Pulmonary artery endothelial cell (primary cell): ENCODE measurements around the gene ETV2. TPM values are rescaled to one million over a fixed set of nuclear protein-coding genes. Genes with fewer than 3 reads are reported as not detected.
A peak's percentile ranks its signal among the peaks of the same experiment; 100 is the strongest.
"Not testable (repeated sequence)": the region's sequence is repeated elsewhere in the genome, so short reads cannot be mapped to it uniquely, and the experiment has no call there.

ENCODE experiments used
- DNase-seq: peaks from one replicate; pipeline ENCODE4 v3.0.0-alpha.2; 2011; ENCODE audit warnings: low read depth, low spot score
- total RNA-seq: library from RNA; depleted of rRNA; stranded (reverse); fragments of >200 nt; gene quantifications from 2 replicates; pipeline ENCODE4 v1.2.3, GENCODE V29; 2014

The ETV2 gene, protein sequence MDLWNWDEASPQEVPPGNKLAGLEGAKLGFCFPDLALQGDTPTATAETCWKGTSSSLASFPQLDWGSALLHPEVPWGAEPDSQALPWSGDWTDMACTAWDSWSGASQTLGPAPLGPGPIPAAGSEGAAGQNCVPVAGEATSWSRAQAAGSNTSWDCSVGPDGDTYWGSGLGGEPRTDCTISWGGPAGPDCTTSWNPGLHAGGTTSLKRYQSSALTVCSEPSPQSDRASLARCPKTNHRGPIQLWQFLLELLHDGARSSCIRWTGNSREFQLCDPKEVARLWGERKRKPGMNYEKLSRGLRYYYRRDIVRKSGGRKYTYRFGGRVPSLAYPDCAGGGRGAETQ
- total RNA-seq, result 0.11 and 0.46 TPM in 2 replicates

DNA sequence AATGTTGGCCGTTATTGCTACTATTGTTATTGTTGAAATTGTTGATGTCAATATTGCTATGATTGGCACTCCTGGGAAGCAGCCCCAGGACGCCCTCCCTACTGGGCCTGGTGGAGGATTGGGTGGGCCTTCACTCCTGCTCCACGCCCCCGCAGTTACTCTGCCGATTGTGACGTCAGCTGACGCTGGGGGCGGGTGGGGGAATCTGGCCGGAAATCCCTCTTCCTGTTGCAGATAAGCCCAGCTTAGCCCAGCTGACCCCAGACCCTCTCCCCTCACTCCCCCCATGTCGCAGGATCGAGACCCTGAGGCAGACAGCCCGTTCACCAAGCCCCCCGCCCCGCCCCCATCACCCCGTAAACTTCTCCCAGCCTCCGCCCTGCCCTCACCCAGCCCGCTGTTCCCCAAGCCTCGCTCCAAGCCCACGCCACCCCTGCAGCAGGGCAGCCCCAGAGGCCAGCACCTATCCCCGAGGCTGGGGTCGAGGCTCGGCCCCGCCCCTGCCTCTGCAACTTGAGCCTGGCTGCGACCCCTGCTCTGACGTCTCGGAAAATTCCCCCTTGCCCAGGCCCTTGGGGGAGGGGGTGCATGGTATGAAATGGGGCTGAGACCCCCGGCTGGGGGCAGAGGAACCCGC, at the start of gene ETV2:
TSS of gene ETV2 (plus strand) at position 231 of the 637 bp plus-strand sequence. CDS start 716 bp downstream, outside the sequence.
- no peak for DNase-seq

- no peak for DNase-seq
Measured at GRCh38 chr19:35592226-35592625, 49.3 kb upstream of the ETV2 start.

- DNase-seq, result not testable (repeated sequence)
Measured at GRCh38 chr19:35595026-35595425, 46.5 kb upstream of the ETV2 start.

- no peak for DNase-seq
Measured at GRCh38 chr19:35595928-35596327, 45.6 kb upstream of the ETV2 start.

DNA sequence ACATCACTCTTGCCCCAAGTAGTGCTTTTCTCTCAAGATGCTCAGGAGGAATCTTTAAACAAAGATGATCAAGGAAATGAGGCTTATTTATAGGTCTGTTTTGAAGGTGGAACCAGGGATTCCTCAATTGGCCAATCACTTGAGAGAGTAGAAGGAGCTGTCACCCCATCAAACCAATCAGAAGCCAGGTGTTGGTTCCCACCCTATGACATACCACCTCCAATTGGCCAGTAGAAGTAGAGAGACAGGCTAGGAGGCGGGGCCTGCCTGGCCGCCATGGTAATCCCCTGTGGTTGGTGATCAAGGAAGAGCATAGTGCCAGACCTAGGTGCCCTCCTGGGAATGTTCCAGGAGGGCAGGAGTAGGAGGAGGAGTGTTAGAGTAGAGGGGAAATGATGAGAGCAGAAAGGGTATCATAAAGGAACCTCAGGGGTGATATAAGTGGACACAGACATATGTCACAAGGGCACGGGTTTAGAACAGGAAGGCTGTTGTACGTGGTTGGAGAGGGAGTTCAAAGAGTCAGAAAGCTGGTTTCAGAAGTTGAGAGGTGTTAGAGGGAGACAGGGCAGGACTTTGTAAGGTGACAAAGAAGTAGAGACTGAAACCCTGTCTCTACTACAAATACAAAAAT, 45.1 kb upstream of the ETV2 start:
- no peak for DNase-seq

DNA sequence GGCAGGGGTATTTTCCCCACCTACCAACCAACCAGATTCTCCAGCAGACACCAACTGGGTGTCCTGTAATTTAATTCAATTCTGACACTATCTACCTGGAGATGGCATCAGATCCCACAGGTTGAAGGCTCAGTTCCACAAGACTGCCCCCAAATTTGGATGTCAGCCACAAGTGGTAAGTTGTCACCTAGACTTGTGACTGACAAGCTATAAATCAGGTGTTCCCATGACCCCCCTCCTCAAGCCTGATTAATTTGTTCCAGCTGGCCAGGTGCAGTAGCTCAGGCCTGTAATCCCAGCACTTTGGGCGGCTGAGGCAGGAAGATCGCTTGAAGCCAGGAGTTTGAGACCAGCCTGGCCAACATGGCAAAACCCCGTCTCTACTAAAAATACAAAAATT, 39.6 kb upstream of the ETV2 start:
- DNase-seq, result no peak

GRCh38 chr19:35604436-35604835, 37.1 kb upstream of the ETV2 start:
- not testable (repeated sequence) for DNase-seq

GRCh38 chr19:35607170-35607569, 34.4 kb upstream of the ETV2 start:
- DNase-seq, result not testable (repeated sequence)

DNA sequence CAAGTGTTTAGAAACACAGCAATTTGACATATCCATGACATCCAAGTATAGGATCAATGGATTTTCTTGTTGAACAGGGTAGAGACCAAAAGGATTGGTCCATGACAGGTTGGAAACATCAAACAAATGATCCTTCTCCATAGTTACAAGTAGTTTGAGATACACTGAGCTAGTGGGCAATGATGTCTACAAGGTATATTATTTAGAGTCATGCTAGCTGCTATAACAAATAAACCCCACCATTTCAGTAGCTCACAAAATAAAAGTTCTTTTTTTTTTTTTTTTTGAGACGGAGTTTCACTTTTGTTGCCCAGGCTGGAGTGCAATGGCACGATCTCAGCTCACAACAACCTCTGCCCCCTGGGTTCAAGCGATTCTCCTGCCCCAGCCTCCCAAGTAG, 33.9 kb upstream of the ETV2 start:
- no peak for DNase-seq

- DNase-seq, result no peak
Measured at GRCh38 chr19:35608251-35608650, 33.3 kb upstream of the ETV2 start.

- DNase-seq, result no peak
Measured at GRCh38 chr19:35609851-35610353, 31.6 kb upstream of the ETV2 start.

- no peak for DNase-seq
Measured at GRCh38 chr19:35612224-35612558, 29.4 kb upstream of the ETV2 start.

- peak; percentile 57 for DNase-seq
Measured at GRCh38 chr19:35612559-35613321, 28.8 kb upstream of the ETV2 start, which contains the start of gene HAUS5. Gene HAUS5 (plus strand): TSS chr19:35612735. CDS start chr19:35612795, 60 bp downstream.

DNA sequence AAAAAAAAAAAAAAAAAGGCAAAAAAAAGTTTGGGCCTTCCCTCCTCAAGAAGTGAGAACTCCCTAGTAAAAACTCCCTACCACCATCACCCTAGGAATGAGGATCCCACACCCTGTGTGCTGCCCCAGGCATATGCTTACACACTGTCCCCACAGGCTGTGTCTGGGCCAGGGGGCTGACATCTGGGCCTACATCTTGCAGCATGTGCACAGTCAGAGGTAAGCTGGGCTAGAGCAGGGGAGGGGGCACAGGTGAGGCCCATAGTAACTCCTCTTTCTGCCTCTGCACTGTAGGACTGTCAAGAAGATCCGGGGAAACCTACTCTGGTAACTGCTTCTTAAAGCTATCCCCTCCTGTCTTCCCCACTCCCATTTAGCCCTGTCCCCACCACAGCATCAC, 28.0 kb upstream of the ETV2 start:
- no peak for DNase-seq

DNA sequence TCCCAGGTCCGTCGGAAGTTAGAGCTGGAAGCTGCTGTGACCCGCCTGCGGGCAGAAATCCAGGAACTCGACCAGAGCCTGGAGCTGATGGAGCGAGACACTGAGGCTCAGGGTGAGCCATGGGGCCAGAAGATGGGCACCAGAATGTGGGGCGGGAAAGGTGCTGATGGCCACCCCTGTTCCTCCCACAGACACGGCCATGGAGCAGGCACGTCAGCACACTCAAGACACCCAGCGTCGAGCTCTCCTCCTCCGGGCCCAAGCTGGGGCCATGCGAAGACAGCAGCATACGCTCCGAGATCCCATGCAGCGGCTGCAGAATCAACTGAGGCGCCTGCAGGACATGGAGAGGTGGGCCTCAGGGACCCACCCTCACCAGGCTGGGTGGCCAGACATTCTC, 26.5 kb upstream of the ETV2 start:
- DNase-seq, result no peak

- DNase-seq, result no peak
Measured at GRCh38 chr19:35618857-35619256, 22.7 kb upstream of the ETV2 start.

GRCh38 chr19:35619290-35619923, 22.1 kb upstream of the ETV2 start:
- DNase-seq, result no peak

GRCh38 chr19:35620001-35620400, 21.5 kb upstream of the ETV2 start:
- no peak for DNase-seq

DNA sequence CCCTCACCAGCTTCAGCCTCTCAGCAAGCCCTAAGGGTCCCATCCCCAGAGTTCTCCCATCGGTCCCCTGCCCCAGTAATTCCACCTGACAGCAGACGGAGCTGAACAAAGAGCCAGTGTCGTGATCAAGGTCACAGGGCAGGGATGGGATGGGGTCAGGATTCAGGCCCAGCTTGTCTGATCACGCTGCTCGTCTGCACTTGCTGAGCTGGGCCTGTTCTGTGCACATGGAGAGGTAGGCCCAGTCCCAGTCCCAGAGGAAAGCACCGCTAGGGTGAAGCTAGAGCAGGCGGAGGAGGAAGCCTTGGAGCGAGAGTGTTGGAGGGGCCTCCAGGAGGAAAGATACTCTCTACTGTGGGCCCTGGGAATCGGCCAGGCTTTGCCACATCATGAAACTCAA, 19.8 kb upstream of the ETV2 start:
- DNase-seq, result no peak

DNA sequence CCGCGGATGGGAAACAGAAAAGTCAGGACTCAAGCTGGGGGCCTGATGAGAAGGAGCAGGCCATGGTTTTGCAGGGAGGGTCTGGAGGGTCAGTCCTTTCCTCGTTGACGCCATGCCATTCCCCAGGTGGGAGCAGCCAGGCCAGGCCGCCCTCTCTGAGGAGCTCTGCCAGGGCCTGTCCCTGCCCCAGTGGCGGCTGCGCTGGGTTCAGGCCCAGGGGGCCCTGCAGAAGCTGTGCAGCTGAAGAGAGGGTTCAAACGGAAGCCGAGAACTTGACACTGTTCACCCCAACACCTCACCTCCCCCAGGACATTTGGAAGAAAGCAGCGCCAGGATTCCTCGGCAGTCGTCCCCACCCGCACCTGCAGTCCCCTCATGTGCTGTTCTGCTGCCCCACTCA, 18.8 kb upstream of the ETV2 start:
- DNase-seq, result no peak

GRCh38 chr19:35623327-35624010, 18.1 kb upstream of the ETV2 start:
- no peak for DNase-seq
